Activated T-helper 1 cell treated with anti-CD3 and anti-CD28 coated beads, Interleukin-2, amount 50 U/mL, for 16 hours (primary cell): ENCODE results near the gene LRRC47.

ENCODE experiments used
- DNase-seq, 2 donors: peaks; one replicate each; pipeline ENCODE4 v3.0.0-alpha.2; 2020; ENCODE audit warnings: low read depth in 1 of 2, low spot score in 1 of 2

The LRRC47 gene

GRCh38 chr1:3796215-3797061 lies at the start of gene LRRC47:
Gene LRRC47 (minus strand): TSS chr1:3796498. CDS start chr1:3796476, 22 bp downstream.
- peak; percentile 90 for DNase-seq

GRCh38 chr1:3842912-3843311 lies 46.6 kb upstream of the LRRC47 start:
- no peak for DNase-seq

DNA sequence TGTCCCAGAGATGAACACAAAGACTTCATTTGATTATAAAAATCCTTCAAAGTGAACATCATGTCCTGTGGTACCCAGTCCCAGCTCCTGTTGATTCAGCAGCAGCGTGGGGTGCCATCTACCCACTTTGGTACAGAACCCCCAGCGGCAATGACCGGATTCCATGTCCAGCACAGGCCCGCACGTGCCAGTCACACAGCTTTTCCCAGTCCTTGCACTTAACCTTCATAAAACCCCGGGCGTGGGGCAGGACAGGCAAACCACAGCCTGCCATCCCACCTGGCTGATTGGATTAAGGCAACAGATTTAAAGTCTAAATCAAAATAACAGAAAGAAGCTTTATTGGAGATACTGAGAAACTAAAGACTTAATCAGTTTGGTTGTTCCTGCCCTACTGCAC lies 45.2 kb upstream of the LRRC47 start:
- no peak for DNase-seq

- DNase-seq = no peak
These were observed 42.5 kb upstream of the LRRC47 start for GRCh38 chr1:3838788-3839187.

DNA sequence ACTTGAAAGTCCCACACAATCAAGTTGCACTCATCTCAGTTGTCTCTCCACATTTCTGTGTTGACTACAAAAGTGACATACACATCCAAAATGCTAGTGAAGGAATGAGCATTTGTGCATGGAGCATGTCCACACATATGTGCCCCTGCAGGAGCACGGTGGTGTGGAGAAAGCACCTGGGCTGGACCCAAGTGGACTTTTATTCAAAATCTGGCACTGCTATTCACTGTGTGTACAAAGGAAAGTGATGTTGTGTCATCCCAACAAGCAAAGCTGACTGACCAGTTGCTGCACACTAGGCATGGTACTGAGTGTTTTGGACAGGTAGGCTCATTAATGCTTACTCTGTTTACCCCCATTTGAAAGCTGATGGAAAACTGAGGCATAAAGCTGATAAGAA lies 41.4 kb upstream of the LRRC47 start:
- DNase-seq = no peak

DNA sequence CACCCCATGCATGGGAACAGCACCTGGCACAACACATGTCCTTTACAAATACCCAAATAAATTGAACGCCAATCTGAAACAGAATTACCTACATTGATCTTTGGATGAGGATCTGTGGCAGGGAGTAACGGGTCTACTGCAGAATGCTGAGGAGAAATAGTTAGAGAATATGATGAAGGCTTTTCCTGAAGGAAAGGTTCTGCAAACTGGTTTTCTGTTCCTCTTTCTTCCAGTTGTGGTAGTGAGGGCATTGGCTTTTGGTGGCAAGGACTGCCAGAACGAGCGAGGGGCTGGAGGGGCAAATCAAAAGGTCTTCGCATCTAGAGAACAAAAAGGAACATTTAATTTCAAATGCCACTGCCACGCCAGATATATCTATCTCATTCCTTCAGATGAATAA lies 40.9 kb upstream of the LRRC47 start:
- DNase-seq = no peak

DNA sequence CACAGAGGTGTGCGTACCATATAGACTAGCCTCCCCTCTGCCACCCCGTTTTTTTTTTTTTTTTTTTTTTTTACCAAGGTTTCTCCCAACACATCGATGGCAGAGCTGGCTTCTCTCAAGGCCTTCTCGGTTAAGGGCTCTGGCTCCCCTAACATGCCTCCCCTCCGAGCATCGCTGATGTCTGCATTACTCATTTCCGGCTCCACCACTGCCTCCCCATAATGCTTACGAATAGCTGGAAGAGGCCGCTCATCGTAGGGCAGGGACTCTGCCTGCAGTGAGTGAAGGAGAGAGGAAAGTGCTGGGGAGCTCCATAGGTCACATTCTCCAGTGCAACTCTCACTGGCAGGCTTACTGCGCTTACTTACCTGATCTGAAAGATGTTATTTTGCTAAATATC lies 40.1 kb upstream of the LRRC47 start:
- DNase-seq = no peak

GRCh38 chr1:3834701-3835100 lies 38.4 kb upstream of the LRRC47 start:
- no peak for DNase-seq

DNA sequence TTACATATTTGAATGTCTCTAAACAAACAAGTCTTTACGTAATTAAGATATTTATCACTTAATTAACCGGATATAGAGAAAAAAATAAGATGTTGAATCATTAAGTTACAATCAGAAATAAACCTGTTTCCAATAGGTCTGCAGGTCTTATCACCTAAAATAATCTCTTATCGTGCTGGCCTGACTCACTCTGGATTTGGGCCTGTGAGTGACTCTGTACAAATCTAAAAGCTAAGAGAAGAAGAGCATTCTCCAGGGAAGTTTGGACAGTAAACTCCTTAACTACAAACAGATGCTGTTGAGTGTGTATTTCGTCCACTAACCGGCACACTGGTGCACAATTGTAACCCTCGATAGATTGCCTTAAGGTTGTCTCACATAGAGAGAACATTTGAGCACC lies 35.4 kb upstream of the LRRC47 start:
- no peak for DNase-seq

DNA sequence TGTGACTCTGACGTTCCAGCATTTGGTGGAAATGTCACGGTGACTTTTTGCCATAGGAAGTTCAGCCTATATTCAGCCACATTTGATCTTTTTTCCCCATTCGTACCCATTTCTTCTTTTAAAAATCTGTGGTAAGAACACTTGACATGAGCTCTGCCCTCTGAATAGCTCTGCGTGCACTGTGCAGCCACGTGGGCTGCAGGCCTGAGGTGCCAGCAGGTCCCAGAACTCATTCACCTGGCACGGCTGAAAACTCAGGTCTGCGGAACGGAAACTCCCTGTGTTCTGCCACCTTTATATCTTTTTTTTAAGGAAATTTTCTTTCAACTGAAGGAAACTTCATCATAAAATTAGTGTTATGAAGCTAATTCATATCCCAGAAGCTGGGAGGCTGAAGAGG lies 32.1 kb upstream of the LRRC47 start:
- no peak for DNase-seq

- no peak for DNase-seq
These were observed 31.6 kb upstream of the LRRC47 start for GRCh38 chr1:3827813-3828307.

DNA sequence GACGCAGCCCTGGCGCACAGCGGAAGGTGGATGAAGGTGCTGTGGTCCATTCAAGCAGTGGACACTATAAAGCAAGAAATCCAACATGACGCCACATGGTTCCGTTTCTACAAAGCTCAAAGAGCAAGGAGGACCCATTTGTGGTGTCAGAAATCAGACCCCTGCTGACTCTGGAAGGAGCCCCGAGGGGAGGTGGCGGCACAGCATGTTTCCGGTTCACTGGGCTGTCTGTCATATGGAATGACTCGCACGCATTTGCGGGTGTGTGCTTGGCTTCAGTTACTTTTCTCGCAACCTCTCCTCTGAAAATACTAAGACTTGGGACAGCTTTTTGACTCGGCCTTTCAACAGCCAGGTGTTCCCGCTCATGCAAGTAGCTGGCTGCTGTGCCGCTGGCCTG lies 29.1 kb upstream of the LRRC47 start:
- DNase-seq = no peak

DNA sequence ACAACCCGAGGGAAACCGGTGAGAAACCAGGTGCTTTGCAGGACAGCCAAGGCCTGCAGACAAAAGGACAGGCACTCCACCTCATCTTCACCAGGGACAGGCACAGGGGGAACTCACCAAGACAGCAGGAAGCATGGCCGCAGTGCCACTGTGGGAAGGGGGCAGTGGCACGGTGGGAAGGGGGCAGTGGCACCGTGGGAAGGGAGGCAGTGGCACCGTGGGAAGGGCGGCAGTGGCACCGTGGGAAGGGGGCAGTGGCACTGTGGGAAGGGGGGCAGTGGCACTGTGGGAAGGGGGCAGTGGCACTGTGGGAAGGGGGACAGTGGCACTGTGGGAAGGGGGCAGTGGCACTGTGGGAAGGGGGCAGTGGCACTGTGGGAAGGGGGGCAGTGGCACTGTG lies 28.4 kb upstream of the LRRC47 start:
- DNase-seq = no peak

DNA sequence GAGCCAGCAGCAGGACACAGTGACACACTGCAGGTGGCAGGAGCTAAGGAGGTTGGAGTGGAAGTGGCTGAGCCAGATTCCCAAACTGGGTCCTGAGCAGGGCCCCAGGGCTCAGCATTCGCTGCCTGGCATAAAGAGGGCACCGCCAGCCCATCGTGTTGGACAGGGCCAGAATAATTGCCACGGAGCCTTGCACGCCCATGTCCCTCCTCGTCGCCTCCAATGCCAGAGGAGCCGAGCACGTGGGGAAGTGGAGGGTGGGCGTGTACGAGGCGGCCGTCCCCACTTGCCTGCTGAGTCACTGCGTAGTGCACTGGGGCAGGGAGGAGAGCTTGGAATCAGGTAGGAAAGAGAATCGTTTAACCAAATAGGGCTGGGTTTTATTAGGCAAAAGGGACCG lies 26.1 kb upstream of the LRRC47 start:
- DNase-seq = no peak

DNA sequence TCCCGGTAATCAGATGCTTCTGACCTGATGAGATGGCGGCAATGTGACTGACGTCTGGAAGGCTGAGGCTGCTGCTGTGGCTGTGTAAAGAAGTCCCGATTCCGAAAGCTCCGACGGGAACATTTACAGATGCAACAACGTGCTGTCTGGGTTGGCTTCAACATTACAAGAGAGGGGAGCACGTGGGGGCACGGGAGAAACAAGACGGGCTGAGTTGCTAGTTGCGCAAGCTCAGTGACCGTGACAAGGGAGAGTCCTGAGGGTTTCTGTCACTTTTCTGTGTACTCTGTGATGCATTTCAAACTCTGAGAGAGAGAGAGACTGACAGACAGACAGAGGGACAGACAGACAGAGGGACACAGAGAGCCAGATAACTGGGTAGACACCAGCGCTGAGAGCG lies 25.6 kb upstream of the LRRC47 start:
- no peak for DNase-seq

DNA sequence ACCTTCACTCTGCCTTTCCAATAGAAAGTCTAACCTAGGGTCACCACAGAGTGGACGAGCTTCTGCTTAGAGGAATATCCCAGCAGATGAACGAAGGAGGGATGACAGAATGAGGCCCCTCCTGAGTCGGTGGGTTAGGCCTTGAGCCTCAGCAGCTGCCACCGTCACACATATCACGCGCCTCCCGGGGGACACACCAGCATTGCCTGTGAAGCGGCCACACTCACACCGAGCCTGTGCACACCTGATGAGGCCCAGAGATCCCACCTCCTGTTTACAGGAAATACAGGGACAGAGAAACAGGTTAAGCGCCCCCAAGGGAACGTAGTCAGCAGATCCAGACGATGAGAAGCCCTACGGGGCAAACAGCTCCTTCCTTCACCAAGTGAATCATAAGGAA lies 25.1 kb upstream of the LRRC47 start:
- DNase-seq = no peak

- no peak for DNase-seq
These were observed 24.7 kb upstream of the LRRC47 start for GRCh38 chr1:3821004-3821403.

DNA sequence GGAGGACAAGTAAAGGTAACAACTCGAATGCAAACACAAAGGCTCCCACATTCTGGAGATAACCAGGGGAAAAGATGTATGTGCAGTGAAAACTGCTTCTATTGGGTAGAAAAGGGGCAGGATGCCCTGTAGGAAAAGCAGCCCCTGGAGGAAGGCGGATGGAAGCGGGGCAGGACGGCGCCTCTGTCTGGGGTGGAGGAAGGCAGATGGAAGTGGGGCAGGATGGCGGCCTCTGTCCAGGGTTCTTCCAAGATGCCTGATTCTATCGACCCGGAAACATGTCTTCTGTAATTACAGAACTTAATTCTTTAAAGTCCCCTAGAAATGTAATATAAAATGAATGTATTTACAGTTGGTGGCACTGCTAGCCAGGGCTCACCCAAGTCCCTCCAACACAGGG lies 24.0 kb upstream of the LRRC47 start:
- no peak for DNase-seq

GRCh38 chr1:3819771-3820200 lies 23.5 kb upstream of the LRRC47 start:
- no peak for DNase-seq

- no peak for DNase-seq
These were observed 21.7 kb upstream of the LRRC47 start for GRCh38 chr1:3817821-3818597.

- DNase-seq = no peak
These were observed 20.9 kb upstream of the LRRC47 start for GRCh38 chr1:3817138-3817740.
